Measurements from ENCODE around the gene MYRIP.

MYRIP gene

GRCh38 chr3:40226636-40227035, 417.2 kb downstream of the MYRIP start:
- DNase-seq (ENCODE audit: low read depth in 2 of 3, low spot score in 1 of 3) = no peak

GRCh38 chr3:40228792-40229350, 419.5 kb downstream of the MYRIP start:
- no peak for DNase-seq (ENCODE audit: low read depth in 2 of 3, low spot score in 1 of 3)

GRCh38 chr3:40229386-40229785, 420.0 kb downstream of the MYRIP start:
- no peak for DNase-seq (ENCODE audit: low read depth in 2 of 3, low spot score in 1 of 3)

GRCh38 chr3:40229963-40230362, 420.6 kb downstream of the MYRIP start:
- no peak for DNase-seq (ENCODE audit: low read depth in 2 of 3, low spot score in 1 of 3)

GRCh38 chr3:40230382-40230781, 421.0 kb downstream of the MYRIP start:
- no peak for DNase-seq (ENCODE audit: low read depth in 2 of 3, low spot score in 1 of 3)

- DNase-seq (ENCODE audit: low read depth in 2 of 3, low spot score in 1 of 3) = no peak
Observed at GRCh38 chr3:40232626-40233025, 423.2 kb downstream of the MYRIP start.

- no peak for DNase-seq (ENCODE audit: low read depth in 2 of 3, low spot score in 1 of 3)
Observed at GRCh38 chr3:40237159-40237558, 427.8 kb downstream of the MYRIP start.

- no peak for DNase-seq (ENCODE audit: low read depth in 2 of 3, low spot score in 1 of 3)
Observed at GRCh38 chr3:40237889-40238571, 428.6 kb downstream of the MYRIP start.

- DNase-seq (ENCODE audit: low read depth in 2 of 3, low spot score in 1 of 3) = no peak
Observed at GRCh38 chr3:40240921-40241320, 431.5 kb downstream of the MYRIP start.

GRCh38 chr3:40242216-40242615, 432.8 kb downstream of the MYRIP start:
- no peak for DNase-seq (ENCODE audit: low read depth in 2 of 3, low spot score in 1 of 3)

- no peak for DNase-seq (ENCODE audit: low read depth in 2 of 3, low spot score in 1 of 3)
Observed at GRCh38 chr3:40242638-40243037, 433.2 kb downstream of the MYRIP start.

GRCh38 chr3:40243056-40243455, 433.6 kb downstream of the MYRIP start:
- no peak for DNase-seq (ENCODE audit: low read depth in 2 of 3, low spot score in 1 of 3)

GRCh38 chr3:40247714-40248454, 438.5 kb downstream of the MYRIP start:
- DNase-seq (ENCODE audit: low read depth in 2 of 3, low spot score in 1 of 3) = no peak

- no peak for DNase-seq (ENCODE audit: low read depth in 2 of 3, low spot score in 1 of 3)
Observed at GRCh38 chr3:40248591-40248990, 439.2 kb downstream of the MYRIP start.

GRCh38 chr3:40249168-40249567, 439.8 kb downstream of the MYRIP start:
- no peak for DNase-seq (ENCODE audit: low read depth in 2 of 3, low spot score in 1 of 3)

GRCh38 chr3:40254491-40254890, 445.1 kb downstream of the MYRIP start:
- no peak for DNase-seq (ENCODE audit: low read depth in 2 of 3, low spot score in 1 of 3)

GRCh38 chr3:40254891-40255290, 445.5 kb downstream of the MYRIP start:
- no peak for DNase-seq (ENCODE audit: low read depth in 2 of 3, low spot score in 1 of 3)

GRCh38 chr3:40255532-40255931, 446.1 kb downstream of the MYRIP start:
- DNase-seq (ENCODE audit: low read depth in 2 of 3, low spot score in 1 of 3) = no peak

GRCh38 chr3:40258064-40258463, 448.7 kb downstream of the MYRIP start:
- no peak for DNase-seq (ENCODE audit: low read depth in 2 of 3, low spot score in 1 of 3)

- no peak for DNase-seq (ENCODE audit: low read depth in 2 of 3, low spot score in 1 of 3)
Observed at GRCh38 chr3:40258555-40258954, 449.1 kb downstream of the MYRIP start.

- DNase-seq (ENCODE audit: low read depth in 2 of 3, low spot score in 1 of 3) = no peak
Observed at GRCh38 chr3:40262331-40262730, 452.9 kb downstream of the MYRIP start.

GRCh38 chr3:40264451-40264850, 455.0 kb downstream of the MYRIP start:
- no peak for DNase-seq (ENCODE audit: low read depth in 2 of 3, low spot score in 1 of 3)

Measured in stimulated activated CD4-positive, alpha-beta T cell treated with anti-CD3 and anti-CD28 coated beads, Interleukin-12 subunit alpha, Interleukin-12 subunit beta, amount 100 ng/mL, for 48 hours (primary cell).